Measurements from ENCODE around the gene TARS2. TPM values are rescaled to one million over a fixed set of nuclear protein-coding genes. Genes with fewer than 3 reads are reported as not detected.

TARS2 gene
- total RNA-seq, 1 experiment from 2014 or later, result 43.1 TPM

DNA sequence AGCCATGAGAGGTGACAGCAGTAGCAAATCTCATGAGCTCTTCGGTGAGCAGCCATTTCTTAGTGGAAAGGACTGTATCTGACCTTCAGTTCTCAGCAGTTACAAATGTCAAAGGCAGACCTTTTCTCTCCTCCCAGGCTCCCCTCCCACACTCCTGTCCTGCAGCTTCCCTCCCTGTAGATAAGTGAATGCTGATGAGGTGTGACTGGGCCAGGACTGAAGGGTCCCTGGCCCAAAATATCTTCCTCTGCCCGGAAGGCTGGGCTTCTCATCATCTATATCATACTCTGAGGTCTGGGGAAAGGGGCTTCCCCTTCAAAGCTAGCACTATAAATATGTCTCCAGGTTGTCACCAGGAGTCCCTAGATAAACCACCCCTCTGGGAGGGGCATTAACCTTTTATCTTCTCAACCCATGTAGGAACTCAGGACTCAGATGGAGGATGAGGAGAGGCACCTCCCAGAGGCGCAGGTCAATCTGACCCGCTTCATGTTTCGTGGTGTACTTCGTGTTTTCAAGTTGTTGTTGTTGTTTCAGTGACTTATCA lies 58.3 kb downstream of the TARS2 start:
- DNase-seq (ENCODE audit: unreplicated experiment), result no peak
- H3K27me3 Mint-ChIP-seq (ENCODE audit: insufficient read depth, unreplicated experiment), result no peaks in the 10 kb centered on the region
- H3K4me3 Mint-ChIP-seq (ENCODE audit: unreplicated experiment), result no peak overlapping the region
- POLR2A ChIA-PET, result interaction anchor here (27.7 kb wide), 1 partner anchor 25 kb away, joined by 1801 read pairs; the partner anchor contains the start of gene MCL1
- peaks cover 24% of the 10 kb centered on the region for H3K36me3 Mint-ChIP-seq (ENCODE audit: insufficient read depth, unreplicated experiment)
- H3K4me1 Mint-ChIP-seq (ENCODE audit: insufficient read depth, unreplicated experiment), result peaks cover 17% of the 10 kb centered on the region
- no peak overlapping the region for H3K27ac Mint-ChIP-seq (ENCODE audit: low read depth, unreplicated experiment)
- CTCF ChIA-PET, result interaction anchor here (1.1 to 3.4 kb wide), 3 partner anchors 12 to 15 kb away, joined by 3 to 30 read pairs (median 13); no protein-coding TSS in a partner anchor
- no TSS peak for BruUV-seq (replicated peaks)
- no peaks in the 10 kb centered on the region for H3K9me3 Mint-ChIP-seq (ENCODE audit: unreplicated experiment)
- intact Hi-C loops (cut with micrococcal nuclease), result loop anchor here (5.0 kb wide), 1 partner anchor 288 kb away; the partner anchor contains the start of gene CA14
- TF ChIP-seq, protein P1, sequence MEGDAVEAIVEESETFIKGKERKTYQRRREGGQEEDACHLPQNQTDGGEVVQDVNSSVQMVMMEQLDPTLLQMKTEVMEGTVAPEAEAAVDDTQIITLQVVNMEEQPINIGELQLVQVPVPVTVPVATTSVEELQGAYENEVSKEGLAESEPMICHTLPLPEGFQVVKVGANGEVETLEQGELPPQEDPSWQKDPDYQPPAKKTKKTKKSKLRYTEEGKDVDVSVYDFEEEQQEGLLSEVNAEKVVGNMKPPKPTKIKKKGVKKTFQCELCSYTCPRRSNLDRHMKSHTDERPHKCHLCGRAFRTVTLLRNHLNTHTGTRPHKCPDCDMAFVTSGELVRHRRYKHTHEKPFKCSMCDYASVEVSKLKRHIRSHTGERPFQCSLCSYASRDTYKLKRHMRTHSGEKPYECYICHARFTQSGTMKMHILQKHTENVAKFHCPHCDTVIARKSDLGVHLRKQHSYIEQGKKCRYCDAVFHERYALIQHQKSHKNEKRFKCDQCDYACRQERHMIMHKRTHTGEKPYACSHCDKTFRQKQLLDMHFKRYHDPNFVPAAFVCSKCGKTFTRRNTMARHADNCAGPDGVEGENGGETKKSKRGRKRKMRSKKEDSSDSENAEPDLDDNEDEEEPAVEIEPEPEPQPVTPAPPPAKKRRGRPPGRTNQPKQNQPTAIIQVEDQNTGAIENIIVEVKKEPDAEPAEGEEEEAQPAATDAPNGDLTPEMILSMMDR (IDR thresholded peaks at IDR 0.05; ENCODE audit: unreplicated experiment), result no peak

DNA sequence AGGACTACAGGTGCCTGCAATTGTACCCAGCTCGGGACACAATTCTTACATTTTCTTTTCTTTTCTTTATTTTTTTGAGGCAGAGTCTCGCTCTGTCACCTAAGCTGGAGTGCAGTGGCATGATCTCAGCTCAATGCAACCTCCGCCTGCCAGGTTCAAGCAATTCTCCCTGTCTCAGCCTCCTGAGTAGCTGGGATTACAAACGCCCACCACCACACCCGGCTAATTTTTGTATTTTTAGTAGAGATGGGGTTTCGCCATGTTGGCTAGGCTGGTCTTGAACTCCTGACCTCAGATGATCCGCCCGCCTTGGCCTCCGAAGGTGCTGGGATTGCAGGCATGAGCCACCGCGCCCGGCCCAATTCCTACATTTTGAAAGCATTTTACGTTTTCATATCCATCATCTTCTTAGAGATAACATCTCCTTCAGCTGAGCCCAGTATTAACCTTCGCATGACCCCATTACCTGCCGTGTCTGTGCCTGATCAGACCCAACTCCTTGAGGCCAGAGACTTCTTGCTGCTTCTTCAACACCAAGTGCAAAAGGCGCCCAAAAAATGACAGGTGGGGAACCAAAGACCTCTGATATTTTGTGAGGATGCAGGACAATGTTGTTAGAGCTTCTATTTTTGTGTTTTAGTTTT lies 59.2 kb downstream of the TARS2 start:
- TF ChIP-seq, protein P1 (IDR thresholded peaks at IDR 0.05; ENCODE audit: unreplicated experiment), result no peak

DNA sequence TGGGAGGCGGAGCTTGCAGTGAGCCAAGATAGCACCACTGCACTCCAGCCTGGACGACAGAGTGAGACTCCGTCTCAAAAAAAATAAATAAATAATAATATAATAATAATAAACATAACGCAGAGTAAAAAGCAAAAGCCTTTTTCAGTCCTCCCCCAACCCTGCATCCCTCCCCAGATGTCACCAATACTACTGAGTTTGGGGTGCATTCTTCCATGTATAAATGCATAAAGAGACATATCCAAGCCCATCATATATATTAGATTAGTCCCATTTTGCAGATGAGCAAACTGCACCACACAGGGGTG lies 61.1 kb downstream of the TARS2 start:
- intact Hi-C loops (cut with micrococcal nuclease), result loop anchor here (2.0 to 5.0 kb wide), 2 partner anchors 63 to 291 kb away; partner anchors contain the start of gene CA14
- TF ChIP-seq, protein P1 (IDR thresholded peaks at IDR 0.05; ENCODE audit: unreplicated experiment), result no peak
- CTCF ChIA-PET, result interaction anchor here (0.7 to 5.9 kb wide), 10 partner anchors 11 to 447 kb away, joined by 3 to 77 read pairs (median 4); no protein-coding TSS in a partner anchor
- BruUV-seq (replicated peaks), result no TSS peak
- no peak overlapping the region for H3K27ac Mint-ChIP-seq (ENCODE audit: low read depth, unreplicated experiment)
- peaks cover 36% of the 10 kb centered on the region for H3K36me3 Mint-ChIP-seq (ENCODE audit: insufficient read depth, unreplicated experiment)
- H3K4me3 Mint-ChIP-seq (ENCODE audit: unreplicated experiment), result peak overlapping the region; percentile 81
- POLR2A ChIA-PET, result interaction anchor here (0.6 to 27.7 kb wide), 12 partner anchors 12 to 326 kb away, joined by 3 to 1801 read pairs (median 5); partner anchors contain the start of genes FALEC, MCL1 and RPRD2
- DNase-seq (ENCODE audit: unreplicated experiment), result no peak
- H3K4me1 Mint-ChIP-seq (ENCODE audit: insufficient read depth, unreplicated experiment), result peaks cover 28% of the 10 kb centered on the region
- no peaks in the 10 kb centered on the region for H3K27me3 Mint-ChIP-seq (ENCODE audit: insufficient read depth, unreplicated experiment)
- H3K9me3 Mint-ChIP-seq (ENCODE audit: unreplicated experiment), result no peaks in the 10 kb centered on the region

More for the DNA sequence above, 59.2 kb downstream of the TARS2 start:
- BruUV-seq (replicated peaks), result no TSS peak
- Mint-ChIP-seq H3K27ac (ENCODE audit: low read depth, unreplicated experiment) (no peak overlapping the region), H3K27me3 (ENCODE audit: insufficient read depth, unreplicated experiment) (no peaks in the 10 kb centered on the region), H3K4me3 (ENCODE audit: unreplicated experiment) (no peak overlapping the region), H3K4me1 (ENCODE audit: insufficient read depth, unreplicated experiment) (peaks cover 20% of the 10 kb centered on the region), H3K9me3 (ENCODE audit: unreplicated experiment) (no peaks in the 10 kb centered on the region), H3K36me3 (ENCODE audit: insufficient read depth, unreplicated experiment) (peaks cover 24% of the 10 kb centered on the region)
- no peak for DNase-seq (ENCODE audit: unreplicated experiment)
- ChIA-PET POLR2A (interaction anchor here (0.7 to 27.7 kb wide), 3 partner anchors 24 to 53 kb away, joined by 3 to 1801 read pairs (median 3); partner anchors contain the start of gene MCL1), CTCF (interaction anchor here (0.7 to 1.1 kb wide), 3 partner anchors 14 to 33 kb away, joined by 3 to 4 read pairs (median 3); no protein-coding TSS in a partner anchor)
- intact Hi-C loops (cut with micrococcal nuclease), result loop anchor here (5.0 kb wide), 1 partner anchor 289 kb away; the partner anchor contains the start of gene CA14
